OCI-LY7 (cell line): ENCODE measurements around the gene TPPP. TPM values are rescaled to one million over a fixed set of nuclear protein-coding genes. Genes with fewer than 3 reads are reported as not detected.

Experiments used
- BruUV-seq: library from RNA; stranded (reverse); fragments of 400-500 nt; replicated peaks from 2 replicates; lab custom pipeline; 2021; lab: Mats Ljungman, UMichigan
- CTCF ChIA-PET: fragments of 300-600 bp; sonication (Branson Sonifier 250); formaldehyde crosslinking; loops from one replicate; lab custom pipeline; 2022; ENCODE audit warnings: antibody characterized with exemption; ENCODE audit not compliant: unreplicated experiment; lab: Charles Lee
- POLR2A ChIA-PET: fragments of 300-600 bp; sonication (Branson Sonifier 250); formaldehyde crosslinking; loops from one replicate; lab custom pipeline; 2022; ENCODE audit warnings: antibody characterized with exemption; lab: Charles Lee
- DNase-seq: peaks from one replicate; pipeline ENCODE4 v3.0.0-alpha.2; 2015; ENCODE audit warnings: low spot score
- H2AFZ ChIP-seq: fragments of 200-600 bp; sonication (generic), shearing (Covaris generic); 2 replicates; pipeline ENCODE4 v1.6.1; 2014; ENCODE audit warnings: mild to moderate bottlenecking, antibody characterized with exemption, low read length, moderate library complexity
- H3K27ac ChIP-seq: fragments of 200-600 bp; sonication (generic); 2 replicates; pipeline ENCODE4 v1.5.1; 2014; ENCODE audit warnings: mixed run types, low read depth, mild to moderate bottlenecking, moderate library complexity, low read length, inconsistent platforms; ENCODE audit not compliant: poor library complexity, severe bottlenecking
- H3K36me3 ChIP-seq: fragments of 200-600 bp; sonication (generic); 2 replicates; pipeline ENCODE4 v1.6.1; 2014; ENCODE audit warnings: mild to moderate bottlenecking, antibody characterized with exemption, low read length, moderate library complexity, mixed read lengths; ENCODE audit not compliant: insufficient read depth
- H3K4me1 ChIP-seq: fragments of 200-600 bp; sonication (generic); 2 replicates; pipeline ENCODE4 v1.5.1; 2014; ENCODE audit warnings: mild to moderate bottlenecking, low read length; ENCODE audit not compliant: insufficient read depth, poor library complexity, severe bottlenecking
- H3K4me2 ChIP-seq: fragments of 200-600 bp; sonication (generic); 2 replicates; pipeline ENCODE4 v1.6.1; 2014; ENCODE audit warnings: mild to moderate bottlenecking, low read length
- H3K4me3 ChIP-seq: fragments of 200-600 bp; sonication (generic); 2 replicates; pipeline ENCODE4 v1.5.1; 2014; ENCODE audit warnings: mild to moderate bottlenecking, low read depth, low read length; ENCODE audit not compliant: poor library complexity, severe bottlenecking
- H3K79me2 ChIP-seq: fragments of 200-600 bp; sonication (generic); 2 replicates; pipeline ENCODE4 v1.6.1; 2016; ENCODE audit warnings: low read depth, mild to moderate bottlenecking, low read length, moderate library complexity, mixed read lengths; ENCODE audit not compliant: insufficient read depth
- H3K9me2 ChIP-seq: fragments of 200-600 bp; sonication (generic); 2 replicates; pipeline ENCODE4 v1.6.1; 2016; ENCODE audit warnings: mild to moderate bottlenecking, low read length, mixed read lengths; ENCODE audit not compliant: insufficient read depth
- H3K9me3 ChIP-seq: fragments of 200-600 bp; sonication (generic); 2 replicates; pipeline ENCODE4 v1.6.1; 2014; ENCODE audit warnings: mild to moderate bottlenecking, mixed run types, low read length, mixed read lengths
- H4K20me1 ChIP-seq: fragments of 200-600 bp; sonication (generic); 2 replicates; pipeline ENCODE4 v1.6.1; 2014; ENCODE audit warnings: mild to moderate bottlenecking, antibody characterized with exemption, low read length, moderate library complexity, mixed read lengths; ENCODE audit not compliant: insufficient read depth
- EZH2phosphoT487 ChIP-seq: fragments of 200-600 bp; sonication (generic); IDR thresholded peaks from 2 replicates; pipeline ENCODE4 v1.6.1; 2018; ENCODE audit warnings: low read depth, borderline replicate concordance, mild to moderate bottlenecking, mixed run types, antibody characterized with exemption, low read length, moderate library complexity, mixed read lengths
- intact Hi-C: fragments of 100-400 bp; cut with micrococcal nuclease; formaldehyde crosslinking; loops from one replicate; pipeline ENCODE4 v1.10.0; 2022; ENCODE audit not compliant: unreplicated experiment
- total RNA-seq, 2 experiments: library from RNA; depleted of rRNA in 1 of 2; stranded (reverse); fragments of >200 nt in 1 of 2; shearing (Covaris generic) in 1 of 2; gene quantifications; 2 replicates each; pipeline ENCODE4 v1.2.3, GENCODE V29; 2014 to 2022
- TF ChIP-seq, protein P1 (sequence below): fragments of 200-600 bp; sonication (generic); conservative IDR thresholded peaks from 2 replicates; pipeline ENCODE4 v1.5.1; 2014; ENCODE audit warnings: mild to moderate bottlenecking, antibody characterized with exemption, low read length, moderate library complexity, mixed read lengths

TPPP gene
- total RNA-seq, 2 experiments from 2014 or later = not detected

DNA sequence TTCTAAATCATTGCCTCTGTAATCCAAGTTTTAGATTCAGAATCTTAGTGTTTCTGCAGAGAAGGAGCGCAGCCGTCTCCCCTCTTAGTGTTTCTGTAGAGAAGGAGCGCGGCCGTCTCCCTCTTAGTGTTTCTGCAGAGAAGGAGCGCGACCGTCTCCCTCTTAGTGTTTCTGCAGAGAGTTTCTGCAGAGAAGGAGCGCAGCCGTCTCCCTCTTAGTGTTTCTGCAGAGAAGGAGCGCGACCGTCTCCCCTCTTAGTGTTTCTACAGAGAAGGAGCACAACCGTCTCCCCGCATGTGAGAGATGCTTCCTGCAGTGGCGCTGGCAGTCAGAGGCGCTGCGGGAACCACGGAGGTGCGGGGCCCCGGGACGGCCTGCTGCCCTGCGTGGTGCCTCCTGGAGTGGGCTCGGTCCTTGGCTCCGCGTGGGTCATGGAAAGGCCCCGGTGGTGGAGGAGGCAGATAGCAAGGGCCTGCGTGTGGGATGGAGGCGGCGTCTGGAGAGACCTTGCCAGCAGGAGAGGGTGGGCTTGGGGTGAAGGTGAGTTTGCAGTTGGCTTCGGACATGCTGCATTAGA, 70.1 kb downstream of the TPPP start:
- Histone ChIP-seq H4K20me1 (no peaks in the 10 kb centered on the region), H3K9me2 (no peaks in the 10 kb centered on the region), H3K36me3 (peaks cover 77% of the 10 kb centered on the region), H3K4me3 (no peak overlapping the region), H2AFZ (no peak overlapping the region), H3K79me2 (no peaks in the 10 kb centered on the region), H3K4me1 (no peaks in the 10 kb centered on the region), H3K4me2 (no peak overlapping the region), H3K9me3 (no peaks in the 10 kb centered on the region), H3K27ac (no peak overlapping the region)
- intact Hi-C loops = no loop called here
- ChIA-PET CTCF (no interaction called here), POLR2A (no interaction called here)
- no peak for TF ChIP-seq EZH2phosphoT487
- TF ChIP-seq, protein P1, sequence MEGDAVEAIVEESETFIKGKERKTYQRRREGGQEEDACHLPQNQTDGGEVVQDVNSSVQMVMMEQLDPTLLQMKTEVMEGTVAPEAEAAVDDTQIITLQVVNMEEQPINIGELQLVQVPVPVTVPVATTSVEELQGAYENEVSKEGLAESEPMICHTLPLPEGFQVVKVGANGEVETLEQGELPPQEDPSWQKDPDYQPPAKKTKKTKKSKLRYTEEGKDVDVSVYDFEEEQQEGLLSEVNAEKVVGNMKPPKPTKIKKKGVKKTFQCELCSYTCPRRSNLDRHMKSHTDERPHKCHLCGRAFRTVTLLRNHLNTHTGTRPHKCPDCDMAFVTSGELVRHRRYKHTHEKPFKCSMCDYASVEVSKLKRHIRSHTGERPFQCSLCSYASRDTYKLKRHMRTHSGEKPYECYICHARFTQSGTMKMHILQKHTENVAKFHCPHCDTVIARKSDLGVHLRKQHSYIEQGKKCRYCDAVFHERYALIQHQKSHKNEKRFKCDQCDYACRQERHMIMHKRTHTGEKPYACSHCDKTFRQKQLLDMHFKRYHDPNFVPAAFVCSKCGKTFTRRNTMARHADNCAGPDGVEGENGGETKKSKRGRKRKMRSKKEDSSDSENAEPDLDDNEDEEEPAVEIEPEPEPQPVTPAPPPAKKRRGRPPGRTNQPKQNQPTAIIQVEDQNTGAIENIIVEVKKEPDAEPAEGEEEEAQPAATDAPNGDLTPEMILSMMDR = no peak
- no peak for DNase-seq
- no TSS peak for BruUV-seq

- H3K4me3 ChIP-seq = no peak overlapping the region
- H3K79me2 ChIP-seq = no peaks in the 10 kb centered on the region
- intact Hi-C loops = no loop called here
- POLR2A ChIA-PET = interaction anchor here (0.7 kb wide), 1 partner anchor 276 kb away, joined by 5 read pairs; no protein-coding TSS in a partner anchor
- CTCF ChIA-PET = no interaction called here
- H3K36me3 ChIP-seq = peaks cover 77% of the 10 kb centered on the region
- no peak for DNase-seq
- H3K4me1 ChIP-seq = no peaks in the 10 kb centered on the region
- H2AFZ ChIP-seq = no peak overlapping the region
- no peaks in the 10 kb centered on the region for H3K9me3 ChIP-seq
- H3K27ac ChIP-seq = no peak overlapping the region
- BruUV-seq = no TSS peak
- H3K9me2 ChIP-seq = no peaks in the 10 kb centered on the region
- H4K20me1 ChIP-seq = no peaks in the 10 kb centered on the region
- no peak overlapping the region for H3K4me2 ChIP-seq
- TF ChIP-seq, protein P1 = no peak
- TF ChIP-seq EZH2phosphoT487 = no peak
Observed at GRCh38 chr5:622359-622758, 70.8 kb downstream of the TPPP start.

DNA sequence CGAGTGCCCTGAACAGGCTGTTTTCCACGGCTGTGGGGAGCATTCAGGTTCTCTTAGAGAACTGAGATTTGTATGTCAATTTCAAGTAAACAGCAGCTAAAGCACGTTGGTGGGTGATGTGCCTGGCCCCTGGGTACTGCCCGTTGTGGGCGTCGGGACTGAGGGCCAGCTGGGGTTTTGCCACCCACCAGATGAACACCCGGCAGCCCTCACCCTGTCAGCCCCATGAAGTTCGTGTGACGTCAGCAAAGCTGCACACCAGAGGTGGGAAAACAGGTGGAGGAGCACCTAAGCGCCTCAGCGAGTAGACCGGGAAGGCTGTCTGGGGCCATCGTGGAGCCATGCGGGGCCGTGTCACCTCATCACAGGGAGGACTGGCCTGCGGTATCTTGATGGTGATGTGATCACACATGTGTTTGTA, 71.8 kb downstream of the TPPP start:
- intact Hi-C loops = no loop called here
- no TSS peak for BruUV-seq
- Histone ChIP-seq H3K36me3 (peaks cover 77% of the 10 kb centered on the region), H4K20me1 (no peaks in the 10 kb centered on the region), H3K27ac (no peak overlapping the region), H3K79me2 (peaks cover 9% of the 10 kb centered on the region; the same call in 1 of the 2 replicates), H2AFZ (no peak overlapping the region), H3K4me1 (no peaks in the 10 kb centered on the region), H3K4me2 (no peak overlapping the region), H3K9me3 (no peaks in the 10 kb centered on the region; the same call in 1 of the 2 replicates), H3K4me3 (no peak overlapping the region), H3K9me2 (no peaks in the 10 kb centered on the region)
- CTCF ChIA-PET = no interaction called here
- POLR2A ChIA-PET = interaction anchor here (0.6 kb wide), 1 partner anchor 92 kb away, joined by 3 read pairs; no protein-coding TSS in a partner anchor
- TF ChIP-seq EZH2phosphoT487 = no peak
- TF ChIP-seq, protein P1 = no peak
- DNase-seq = no peak
